GM18526 (cell line): ENCODE data around the gene MYRF.

Experiments used
- POLR2A ChIP-seq: IDR thresholded peaks from 3 replicates; pipeline ENCODE4 v1.6.1; 2011; ENCODE audit not compliant: insufficient read length; ENCODE audit errors: extremely low read depth

MYRF gene

DNA sequence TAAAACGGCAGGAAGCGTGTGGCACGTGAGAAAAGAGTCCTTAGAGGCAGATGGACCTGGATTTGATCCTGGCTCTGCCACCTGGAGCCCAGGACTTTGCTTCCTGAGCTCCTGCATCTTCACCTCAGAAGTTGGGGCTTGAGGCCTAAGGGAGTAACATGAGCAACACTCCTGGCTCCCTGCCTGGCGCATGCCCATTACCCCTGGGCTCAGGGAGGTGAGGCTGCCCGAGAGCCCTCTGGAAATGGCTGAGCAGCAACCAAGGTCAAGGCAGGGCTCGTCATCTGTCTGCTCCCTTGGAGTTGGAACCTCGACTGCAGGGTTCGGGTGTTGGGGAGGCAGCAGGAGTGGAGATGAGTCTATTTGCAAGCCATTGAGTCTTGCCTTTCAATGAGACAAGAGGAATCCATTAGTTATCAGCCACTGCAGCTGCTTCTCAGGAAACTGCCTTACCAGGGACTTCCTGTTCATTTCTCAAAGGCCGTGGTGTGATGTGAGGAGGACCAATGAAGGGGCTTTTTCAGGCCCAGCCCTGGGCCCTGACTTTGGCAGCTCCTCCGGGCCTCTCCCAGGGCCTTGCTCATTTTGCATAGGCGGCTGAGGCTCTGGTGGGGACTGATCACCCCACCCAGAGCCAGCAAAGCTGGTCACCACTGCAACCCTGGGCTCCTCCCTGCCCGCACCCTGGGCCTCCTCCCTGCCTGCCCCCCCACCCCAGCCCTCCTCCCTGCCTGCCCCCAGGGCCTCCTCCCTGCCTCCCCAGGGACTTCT lies 82.0 kb downstream of the MYRF start:
- peak; percentile 58 for TF ChIP-seq POLR2A

DNA sequence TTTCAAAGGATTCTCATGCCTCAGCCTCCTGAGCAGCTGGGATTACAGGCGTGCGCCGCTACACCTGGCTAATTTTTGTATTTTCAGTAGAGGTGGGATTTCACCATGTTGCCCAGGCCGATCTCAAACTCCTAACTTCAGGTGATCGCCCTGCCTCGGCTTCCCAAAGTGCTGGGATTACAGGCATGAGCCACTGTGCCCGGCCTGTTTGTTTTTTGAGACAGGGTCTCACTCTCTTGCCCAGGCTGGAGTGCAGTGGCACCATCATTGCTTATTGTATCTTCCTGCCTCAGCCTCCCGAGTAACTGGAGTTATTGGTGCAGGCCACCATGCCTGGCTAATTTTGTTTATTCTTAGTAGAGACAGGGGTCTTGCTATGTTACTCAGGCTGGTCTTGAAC lies 83.8 kb downstream of the MYRF start:
- no peak for TF ChIP-seq POLR2A

DNA sequence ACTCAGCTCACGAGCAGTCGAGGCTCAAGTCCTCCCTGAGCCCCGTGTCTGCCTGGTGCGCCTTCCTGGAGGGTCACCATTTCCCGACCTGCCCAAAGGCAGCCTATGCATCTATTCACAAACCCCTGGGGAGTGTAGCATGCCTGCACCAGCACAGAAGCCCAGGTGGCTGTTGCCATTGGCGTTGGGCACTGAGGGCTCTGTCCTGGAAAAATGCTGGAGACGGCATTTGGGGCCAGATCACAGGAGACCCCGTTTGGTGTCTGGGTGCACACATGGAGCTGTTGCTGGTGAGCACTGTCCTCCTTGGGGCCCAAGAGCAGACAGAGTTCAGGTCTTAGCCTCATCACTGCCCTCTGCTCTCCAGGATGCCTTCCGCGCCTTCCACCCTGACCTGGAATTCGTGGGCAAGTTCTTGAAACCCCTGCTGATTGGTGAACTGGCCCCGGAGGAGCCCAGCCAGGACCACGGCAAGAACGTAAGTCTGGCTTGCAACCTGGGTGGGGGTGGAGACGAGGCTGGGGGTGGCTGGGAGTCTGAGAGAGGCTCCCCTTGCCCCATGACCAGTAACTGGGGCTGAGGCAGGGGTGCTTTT lies 85.1 kb downstream of the MYRF start:
- TF ChIP-seq POLR2A, result no peak
